ENCODE results near the gene YY1. TPM values are rescaled to one million over a fixed set of nuclear protein-coding genes. Genes with fewer than 3 reads are reported as not detected.
A peak's percentile ranks its signal among the peaks of the same experiment; 100 is the strongest.

The YY1 gene
- total RNA-seq, 1 donor from 2014 or later, result 41.9 TPM

- no peak for TF ChIP-seq CTCF (conservative IDR thresholded peaks at IDR 0.05; ENCODE audit: low read depth, low read length)
- no peak overlapping the region for H3K4me3 ChIP-seq (ENCODE audit: low read depth, low read length)
- DNase-seq (ENCODE audit: low read depth), result no peak
These were observed 29.8 kb downstream of the YY1 start for GRCh38 chr14:100268591-100269207.

- no peak for DNase-seq (ENCODE audit: low read depth)
- TF ChIP-seq CTCF (conservative IDR thresholded peaks at IDR 0.05; ENCODE audit: low read depth, low read length), result peak; percentile 55
- no peak overlapping the region for H3K4me3 ChIP-seq (ENCODE audit: low read depth, low read length)
These were observed 32.4 kb downstream of the YY1 start for GRCh38 chr14:100271247-100271939.

DNA sequence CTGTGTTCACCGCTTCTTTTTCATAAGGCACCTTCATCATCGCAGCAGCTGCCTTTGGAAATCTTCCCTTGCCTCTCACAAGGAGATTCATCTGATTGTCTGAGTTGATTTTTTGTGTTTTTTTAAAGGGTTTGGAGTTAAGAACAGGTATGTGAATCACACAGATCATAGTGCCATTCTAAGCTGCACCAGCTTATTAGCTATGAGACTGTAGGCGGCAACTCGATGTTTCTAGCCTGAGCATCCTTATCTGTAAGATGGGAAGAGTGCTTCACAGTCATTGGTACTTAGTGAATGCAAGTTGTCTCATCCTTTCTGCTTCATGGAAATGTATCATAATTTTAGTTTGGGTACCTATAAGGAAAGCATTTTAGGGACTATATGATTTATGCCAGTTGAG, 35.3 kb downstream of the YY1 start:
- TF ChIP-seq CTCF (conservative IDR thresholded peaks at IDR 0.05; ENCODE audit: low read depth, low read length), result no peak
- no peak for DNase-seq (ENCODE audit: low read depth)
- H3K4me3 ChIP-seq (ENCODE audit: low read depth, low read length), result no peak overlapping the region

DNA sequence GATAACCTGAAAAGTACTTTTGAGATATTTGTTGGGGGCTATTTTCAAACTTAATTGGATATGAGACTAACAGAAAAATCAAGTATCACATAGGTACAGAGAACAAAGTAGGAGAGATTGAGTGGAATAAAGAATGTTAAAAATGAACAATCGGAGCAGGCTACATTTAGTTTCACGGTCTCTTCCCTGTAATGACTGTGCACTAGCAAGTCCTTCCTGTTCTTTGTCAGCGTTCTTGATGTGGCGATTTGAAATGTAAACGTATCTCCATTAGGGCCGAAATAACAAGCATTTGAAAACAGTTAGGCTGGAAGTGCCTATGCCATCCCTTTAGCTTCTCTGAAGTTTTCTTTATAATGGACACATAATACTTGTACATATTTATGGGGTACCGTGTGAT, 36.3 kb downstream of the YY1 start:
- DNase-seq (ENCODE audit: low read depth), result no peak
- no peak for TF ChIP-seq CTCF (conservative IDR thresholded peaks at IDR 0.05; ENCODE audit: low read depth, low read length)
- no peak overlapping the region for H3K4me3 ChIP-seq (ENCODE audit: low read depth, low read length)

- H3K4me3 ChIP-seq (ENCODE audit: low read depth, low read length), result no peak overlapping the region
- DNase-seq (ENCODE audit: low read depth), result no peak
- TF ChIP-seq CTCF (conservative IDR thresholded peaks at IDR 0.05; ENCODE audit: low read depth, low read length), result no peak
These were observed 39.8 kb downstream of the YY1 start for GRCh38 chr14:100278702-100279101.

GRCh38 chr14:100279133-100279532, 40.2 kb downstream of the YY1 start:
- H3K4me3 ChIP-seq (ENCODE audit: low read depth, low read length), result no peak overlapping the region
- DNase-seq (ENCODE audit: low read depth), result no peak
- no peak for TF ChIP-seq CTCF (conservative IDR thresholded peaks at IDR 0.05; ENCODE audit: low read depth, low read length)

DNA sequence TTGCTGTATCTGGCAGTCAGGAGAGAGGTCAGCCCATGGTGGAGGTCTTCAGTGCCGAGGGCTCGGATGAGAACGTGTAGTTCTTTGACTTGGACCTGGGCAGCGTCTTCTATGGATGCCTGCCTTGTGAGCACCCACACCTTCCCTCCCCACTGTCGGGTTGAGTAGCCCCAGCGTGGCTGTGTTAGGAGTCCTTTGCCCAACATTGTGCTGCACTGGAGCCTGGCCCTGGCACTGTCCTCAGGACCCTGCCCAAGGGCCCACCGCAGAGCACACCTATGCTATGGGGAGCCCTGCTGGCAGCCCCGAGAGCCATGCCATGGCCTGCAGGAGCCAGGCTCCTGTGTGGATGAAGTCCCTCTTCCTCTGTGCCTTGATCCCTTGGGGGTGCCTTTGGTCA, 40.6 kb downstream of the YY1 start:
- H3K4me3 ChIP-seq (ENCODE audit: low read depth, low read length), result no peak overlapping the region
- DNase-seq (ENCODE audit: low read depth), result no peak
- TF ChIP-seq CTCF (conservative IDR thresholded peaks at IDR 0.05; ENCODE audit: low read depth, low read length), result no peak

Data from epithelial cell of proximal tubule (primary cell).